Measurements from ENCODE around the gene ZNF70. TPM values are rescaled to one million over a fixed set of nuclear protein-coding genes. Genes with fewer than 3 reads are reported as not detected.

ZNF70 gene
- total RNA-seq, 4 donors from 2014 or later: 0.63 to 3.2 (median 2.0) TPM

DNA sequence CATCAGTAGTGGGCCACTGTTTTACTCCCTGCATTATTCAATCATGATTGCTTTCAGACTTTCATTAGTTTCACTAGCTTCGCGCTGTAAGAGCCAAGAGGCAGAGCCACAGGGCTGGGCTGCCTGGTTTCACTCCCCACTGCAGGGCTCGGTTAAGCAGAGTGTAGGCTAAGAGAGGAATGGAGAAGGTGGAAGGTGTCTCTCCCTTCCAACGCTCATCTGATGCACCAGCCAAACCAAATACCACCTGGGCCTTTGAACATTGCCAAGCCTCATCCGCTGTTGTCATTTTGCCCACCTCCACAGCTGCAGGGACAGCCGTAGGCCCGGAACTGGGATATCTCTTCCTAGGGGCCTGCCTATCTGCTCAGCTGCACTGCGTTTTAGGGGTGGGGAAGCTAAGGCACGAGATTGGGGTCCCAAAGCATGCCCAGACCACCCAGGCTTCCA, 35.4 kb upstream of the ZNF70 start:
- intact Hi-C loops (cut with DNase I; ENCODE audit: low total_unique reads): no loop called here
- TF ChIP-seq, protein P1, sequence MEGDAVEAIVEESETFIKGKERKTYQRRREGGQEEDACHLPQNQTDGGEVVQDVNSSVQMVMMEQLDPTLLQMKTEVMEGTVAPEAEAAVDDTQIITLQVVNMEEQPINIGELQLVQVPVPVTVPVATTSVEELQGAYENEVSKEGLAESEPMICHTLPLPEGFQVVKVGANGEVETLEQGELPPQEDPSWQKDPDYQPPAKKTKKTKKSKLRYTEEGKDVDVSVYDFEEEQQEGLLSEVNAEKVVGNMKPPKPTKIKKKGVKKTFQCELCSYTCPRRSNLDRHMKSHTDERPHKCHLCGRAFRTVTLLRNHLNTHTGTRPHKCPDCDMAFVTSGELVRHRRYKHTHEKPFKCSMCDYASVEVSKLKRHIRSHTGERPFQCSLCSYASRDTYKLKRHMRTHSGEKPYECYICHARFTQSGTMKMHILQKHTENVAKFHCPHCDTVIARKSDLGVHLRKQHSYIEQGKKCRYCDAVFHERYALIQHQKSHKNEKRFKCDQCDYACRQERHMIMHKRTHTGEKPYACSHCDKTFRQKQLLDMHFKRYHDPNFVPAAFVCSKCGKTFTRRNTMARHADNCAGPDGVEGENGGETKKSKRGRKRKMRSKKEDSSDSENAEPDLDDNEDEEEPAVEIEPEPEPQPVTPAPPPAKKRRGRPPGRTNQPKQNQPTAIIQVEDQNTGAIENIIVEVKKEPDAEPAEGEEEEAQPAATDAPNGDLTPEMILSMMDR (IDR thresholded peaks at IDR 0.05): no peak
- TF ChIP-seq POLR2A (IDR thresholded peaks at IDR 0.05): no peak
- DNase-seq (ENCODE audit: low spot score in 2 of 2): no peak

DNA sequence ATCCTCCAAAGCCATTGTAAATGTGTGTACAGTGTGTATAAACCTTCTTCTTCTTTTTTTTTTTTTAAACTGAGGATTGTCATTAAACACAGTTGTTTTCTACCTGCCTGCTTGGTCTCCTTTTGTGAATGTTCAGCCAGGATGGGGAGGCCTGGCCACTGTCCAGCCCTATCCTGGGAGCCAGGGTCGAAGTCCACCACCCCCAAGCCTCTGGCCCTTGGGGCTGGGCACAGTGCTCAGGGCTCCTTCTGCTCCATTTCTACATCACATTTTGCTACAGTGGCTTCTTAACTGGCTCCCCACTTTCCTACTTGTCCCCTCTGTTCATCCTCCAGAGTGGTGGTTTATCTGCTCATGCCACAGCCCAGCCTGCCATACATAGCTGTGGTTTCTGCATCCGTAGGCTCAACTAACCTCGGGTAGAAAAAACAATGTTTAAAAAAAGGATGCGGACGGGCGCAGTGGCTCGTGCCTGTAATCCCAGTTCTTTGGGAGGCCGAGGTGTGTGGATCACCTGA, 33.4 kb upstream of the ZNF70 start:
- TF ChIP-seq, protein P1 (IDR thresholded peaks at IDR 0.05): no peak
- no peak for TF ChIP-seq POLR2A (IDR thresholded peaks at IDR 0.05)
- WGBS, 2 donors: 72 to 80% methylated on average over 8 of the region's 8 CpGs
- H3K4me3 ChIP-seq (ENCODE audit: low read depth, poor library complexity, severe bottlenecking): no peak overlapping the region
- intact Hi-C loops (cut with DNase I; ENCODE audit: low total_unique reads): no loop called here
- DNase-seq (ENCODE audit: low spot score in 2 of 2): no peak

More for the DNA sequence above, 35.4 kb upstream of the ZNF70 start:
- H3K4me3 ChIP-seq (ENCODE audit: low read depth, poor library complexity, severe bottlenecking): no peak overlapping the region
- 14 to 21% methylated on average over 9 of the region's 9 CpGs for WGBS, 2 donors

- WGBS, 2 donors: 75 to 83% methylated on average over 14 of the region's 15 CpGs
- intact Hi-C loops (cut with DNase I; ENCODE audit: low total_unique reads): no loop called here
- DNase-seq (ENCODE audit: low spot score in 2 of 2): no peak
- no peak overlapping the region for H3K4me3 ChIP-seq (ENCODE audit: low read depth, poor library complexity, severe bottlenecking)
- no peak for TF ChIP-seq POLR2A (IDR thresholded peaks at IDR 0.05)
- TF ChIP-seq, protein P1 (IDR thresholded peaks at IDR 0.05): no peak
These were observed 32.6 kb upstream of the ZNF70 start for GRCh38 chr22:23783265-23784150.

- no peak for DNase-seq (ENCODE audit: low spot score in 2 of 2)
- intact Hi-C loops (cut with DNase I; ENCODE audit: low total_unique reads): no loop called here
- no peak for TF ChIP-seq POLR2A (IDR thresholded peaks at IDR 0.05)
- TF ChIP-seq, protein P1 (IDR thresholded peaks at IDR 0.05): no peak
These were observed 31.8 kb upstream of the ZNF70 start for GRCh38 chr22:23782703-23783102.

DNA sequence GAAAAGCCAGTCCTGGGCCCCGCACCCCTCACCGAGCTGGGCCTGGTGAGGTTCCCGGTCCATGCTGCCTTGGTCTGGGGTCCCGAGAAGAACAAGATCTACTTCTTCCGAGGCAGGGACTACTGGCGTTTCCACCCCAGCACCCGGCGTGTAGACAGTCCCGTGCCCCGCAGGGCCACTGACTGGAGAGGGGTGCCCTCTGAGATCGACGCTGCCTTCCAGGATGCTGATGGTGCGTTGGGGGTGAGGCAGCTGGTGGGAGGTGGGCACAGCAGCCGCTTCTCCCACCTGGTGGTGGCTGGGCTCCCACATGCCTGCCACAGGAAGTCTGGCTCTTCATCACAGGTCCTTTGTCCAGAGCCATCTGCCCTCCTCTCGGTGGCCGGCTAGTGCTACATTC, 31.3 kb upstream of the ZNF70 start:
- TF ChIP-seq POLR2A (IDR thresholded peaks at IDR 0.05): no peak
- TF ChIP-seq, protein P1 (IDR thresholded peaks at IDR 0.05): no peak
- intact Hi-C loops (cut with DNase I; ENCODE audit: low total_unique reads): no loop called here
- no peak for DNase-seq (ENCODE audit: low spot score in 2 of 2)

More at GRCh38 chr22:23782703-23783102, 31.8 kb upstream of the ZNF70 start:
- WGBS, 2 donors: 100% methylated on average over 1 of the region's 1 CpG
- no peak overlapping the region for H3K4me3 ChIP-seq (ENCODE audit: low read depth, poor library complexity, severe bottlenecking)

More for the DNA sequence above, 31.3 kb upstream of the ZNF70 start:
- no peak overlapping the region for H3K4me3 ChIP-seq (ENCODE audit: low read depth, poor library complexity, severe bottlenecking)
- 89 to 90% methylated on average over 7 to 16 of the region's 16 CpGs for WGBS, 2 donors
